SH-SY5Y (cell line): ENCODE data around the gene CD83.

ENCODE experiments used
- GATA2 ChIP-seq: IDR thresholded peaks from 2 replicates; pipeline ENCODE4 v1.6.1; 2011; ENCODE audit warnings: mild to moderate bottlenecking, low read depth, low read length
- GATA3 ChIP-seq: IDR thresholded peaks from 2 replicates; pipeline ENCODE4 v1.6.1; 2011; ENCODE audit warnings: low read depth, mild to moderate bottlenecking, low read length, moderate library complexity

GRCh38 chr6:14110001-14110818, 7.4 kb upstream of the CD83 start:
- no peak for TF ChIP-seq GATA2
- TF ChIP-seq GATA3: no peak
